ENCODE data around the gene STYK1.
A peak's percentile ranks its signal among the peaks of the same experiment; 100 is the strongest.
"Not testable (repeated sequence)": the region's sequence is repeated elsewhere in the genome, so short reads cannot be mapped to it uniquely, and the experiment has no call there.

The STYK1 gene

GRCh38 chr12:10621278-10621677 is 52.6 kb downstream of the STYK1 start:
- DNase-seq, result no peak

GRCh38 chr12:10620078-10620779 is 53.6 kb downstream of the STYK1 start:
- DNase-seq, result no peak

GRCh38 chr12:10618338-10618987 is 55.4 kb downstream of the STYK1 start:
- DNase-seq, result no peak

GRCh38 chr12:10617863-10618262 is 56.0 kb downstream of the STYK1 start:
- DNase-seq, result no peak

- DNase-seq, result no peak
Observed at GRCh38 chr12:10615532-10615931, 58.3 kb downstream of the STYK1 start.

- DNase-seq, result no peak
Observed at GRCh38 chr12:10614056-10614370, 59.8 kb downstream of the STYK1 start.

GRCh38 chr12:10613349-10614055 is 60.4 kb downstream of the STYK1 start, which contains the start of gene MAGOHB:
TSS of gene MAGOHB (minus strand) at chr12:10613609. CDS start at chr12:10613532, 77 bp downstream.
- peak; percentile 48 to 95 (median 86) for DNase-seq

- no peak for DNase-seq
Observed at GRCh38 chr12:10612984-10613348, 60.9 kb downstream of the STYK1 start.

GRCh38 chr12:10612110-10612509 is 61.7 kb downstream of the STYK1 start:
- DNase-seq, result no peak

- not testable (repeated sequence) for DNase-seq
Observed at GRCh38 chr12:10611258-10611657, 62.6 kb downstream of the STYK1 start.

- DNase-seq, result no peak
Observed at GRCh38 chr12:10610188-10610587, 63.7 kb downstream of the STYK1 start.

- DNase-seq, result no peak
Observed at GRCh38 chr12:10607885-10608458, 65.9 kb downstream of the STYK1 start.

GRCh38 chr12:10601860-10602259 is 72.0 kb downstream of the STYK1 start:
- no peak for DNase-seq

GRCh38 chr12:10600988-10601387 is 72.9 kb downstream of the STYK1 start:
- DNase-seq, result no peak

- DNase-seq, result no peak
Observed at GRCh38 chr12:10595881-10596280, 78.0 kb downstream of the STYK1 start.

GRCh38 chr12:10590966-10591365 is 82.9 kb downstream of the STYK1 start:
- no peak for DNase-seq

- DNase-seq, result no peak
Observed at GRCh38 chr12:10584415-10584814, 89.4 kb downstream of the STYK1 start.

- DNase-seq, result no peak
Observed at GRCh38 chr12:10582704-10583103, 91.1 kb downstream of the STYK1 start.

GRCh38 chr12:10582133-10582532 is 91.7 kb downstream of the STYK1 start:
- DNase-seq, result not testable (repeated sequence)

- DNase-seq, result no peak
Observed at GRCh38 chr12:10574307-10574706, 99.5 kb downstream of the STYK1 start.

- not testable (repeated sequence) for DNase-seq
Observed at GRCh38 chr12:10572021-10572490, 101.8 kb downstream of the STYK1 start.

- DNase-seq, result no peak
Observed at GRCh38 chr12:10571141-10571540, 102.7 kb downstream of the STYK1 start.
